ENCODE data around the gene PTGR3.

Gene PTGR3

DNA sequence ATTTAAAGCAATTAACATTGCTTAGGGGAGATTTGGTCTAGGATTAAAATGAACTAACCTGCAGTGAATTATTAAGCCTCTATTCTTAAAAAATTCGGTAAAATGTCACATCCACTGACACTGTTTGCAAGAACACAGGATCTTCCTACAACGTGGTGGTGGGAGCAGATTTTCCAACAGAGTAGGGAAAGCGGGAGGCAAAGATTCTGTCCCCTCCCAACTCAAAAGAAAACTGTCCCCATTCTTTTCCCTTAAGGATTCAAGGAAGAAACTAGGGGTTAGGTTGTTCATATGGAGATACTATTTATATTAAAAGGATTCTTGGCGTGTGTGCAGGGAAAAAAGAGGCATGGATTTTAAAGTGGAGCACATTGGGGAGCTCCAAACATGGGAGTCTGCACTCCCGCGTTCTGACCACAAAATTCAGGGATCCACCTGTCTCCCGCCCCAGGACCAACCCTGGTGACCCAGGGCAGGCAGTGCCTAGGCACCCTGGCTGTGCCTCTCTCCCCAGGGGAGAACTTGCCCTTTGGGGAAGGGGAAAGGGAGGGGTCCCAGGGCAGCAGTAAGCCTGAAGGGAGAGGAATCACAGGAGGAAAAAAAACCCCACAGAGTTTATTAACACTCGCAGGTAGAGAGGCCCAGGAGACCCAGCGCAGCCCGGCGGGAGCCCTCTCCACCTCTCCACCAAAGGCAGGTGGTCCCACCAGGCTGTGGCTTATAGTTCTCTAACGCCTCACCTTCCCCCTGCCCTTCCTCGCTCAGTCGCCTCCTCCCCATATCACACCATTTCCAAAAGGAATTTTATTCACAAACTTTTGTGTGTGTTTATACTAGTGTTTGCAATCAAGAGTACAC lies 2.3 kb downstream of the PTGR3 start:
- Mint-ChIP-seq H3K4me3 (peak overlapping the region; percentile 95), H3K27me3 (ENCODE audit: low read depth) (peaks cover 41% of the 10 kb centered on the region), H3K27ac (no peak overlapping the region), H3K9me3 (no peaks in the 10 kb centered on the region), H3K4me1 (ENCODE audit: low read depth) (peaks cover 32% of the 10 kb centered on the region), H3K36me3 (ENCODE audit: low read depth) (peaks cover 25% of the 10 kb centered on the region)

GRCh38 chr18:75205514-75206132 lies 3.3 kb downstream of the PTGR3 start:
- peak overlapping the region; percentile 19 for H3K4me3 Mint-ChIP-seq
- H3K36me3 Mint-ChIP-seq (ENCODE audit: low read depth): peaks cover 28% of the 10 kb centered on the region
- no peaks in the 10 kb centered on the region for H3K9me3 Mint-ChIP-seq
- peaks cover 32% of the 10 kb centered on the region for H3K4me1 Mint-ChIP-seq (ENCODE audit: low read depth)
- H3K27me3 Mint-ChIP-seq (ENCODE audit: low read depth): peaks cover 41% of the 10 kb centered on the region
- no peak overlapping the region for H3K27ac Mint-ChIP-seq

GRCh38 chr18:75204732-75205513 lies 4.0 kb downstream of the PTGR3 start:
- H3K4me3 Mint-ChIP-seq: peak overlapping the region; percentile 37
- peaks cover 28% of the 10 kb centered on the region for H3K4me1 Mint-ChIP-seq (ENCODE audit: low read depth)
- no peaks in the 10 kb centered on the region for H3K9me3 Mint-ChIP-seq
- H3K27ac Mint-ChIP-seq: no peak overlapping the region
- peaks cover 30% of the 10 kb centered on the region for H3K36me3 Mint-ChIP-seq (ENCODE audit: low read depth)
- H3K27me3 Mint-ChIP-seq (ENCODE audit: low read depth): peaks cover 41% of the 10 kb centered on the region

GRCh38 chr18:75204269-75204731 lies 4.6 kb downstream of the PTGR3 start:
- Mint-ChIP-seq H3K4me3 (no peak overlapping the region), H3K36me3 (ENCODE audit: low read depth) (peaks cover 31% of the 10 kb centered on the region), H3K9me3 (no peaks in the 10 kb centered on the region), H3K27ac (no peak overlapping the region), H3K27me3 (ENCODE audit: low read depth) (peaks cover 41% of the 10 kb centered on the region), H3K4me1 (ENCODE audit: low read depth) (peaks cover 25% of the 10 kb centered on the region)

DNA sequence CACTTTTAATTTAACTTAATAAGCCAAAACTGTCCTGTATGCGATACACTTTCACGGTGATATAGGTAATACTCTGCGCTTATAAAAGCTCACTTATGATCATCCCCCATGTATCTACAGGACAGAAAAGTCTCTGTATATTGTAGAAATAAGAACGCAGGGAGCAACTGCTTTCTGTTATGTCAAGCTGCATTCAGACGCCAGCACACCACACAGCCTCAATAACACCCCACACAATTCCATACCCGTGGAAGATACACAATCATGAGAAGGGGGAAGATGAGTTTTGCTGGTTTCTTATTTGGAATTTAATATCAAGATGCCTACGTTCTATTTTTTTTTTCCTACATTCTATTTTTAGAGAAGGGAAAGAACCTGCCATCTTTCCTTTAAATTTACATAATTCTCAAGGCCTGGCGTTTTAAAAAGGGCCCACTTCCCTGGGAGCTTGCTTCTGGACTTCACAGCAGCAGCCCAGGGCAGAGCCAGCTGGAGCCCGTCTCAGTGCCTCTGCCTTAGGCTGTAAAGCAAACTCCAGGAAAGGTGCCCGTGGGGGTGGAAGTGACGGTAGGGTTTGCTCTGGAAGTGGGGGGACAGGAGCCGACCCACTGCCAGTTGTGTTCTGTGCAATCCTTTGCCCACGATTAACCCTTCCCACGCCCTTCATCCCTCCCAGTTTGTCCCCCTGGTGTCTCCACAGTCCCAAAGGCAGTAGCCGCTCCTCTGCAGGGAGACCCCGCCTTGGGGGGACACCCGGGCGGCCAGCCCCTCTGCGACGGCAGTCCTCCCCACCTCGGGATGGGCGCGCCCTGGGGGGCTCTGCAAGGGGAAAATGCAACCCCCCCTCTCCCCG lies 5.3 kb downstream of the PTGR3 start:
- H3K27me3 Mint-ChIP-seq (ENCODE audit: low read depth): peaks cover 41% of the 10 kb centered on the region
- peaks cover 31% of the 10 kb centered on the region for H3K36me3 Mint-ChIP-seq (ENCODE audit: low read depth)
- H3K27ac Mint-ChIP-seq: no peak overlapping the region
- H3K4me1 Mint-ChIP-seq (ENCODE audit: low read depth): peaks cover 25% of the 10 kb centered on the region
- H3K9me3 Mint-ChIP-seq: no peaks in the 10 kb centered on the region
- no peak overlapping the region for H3K4me3 Mint-ChIP-seq

DNA sequence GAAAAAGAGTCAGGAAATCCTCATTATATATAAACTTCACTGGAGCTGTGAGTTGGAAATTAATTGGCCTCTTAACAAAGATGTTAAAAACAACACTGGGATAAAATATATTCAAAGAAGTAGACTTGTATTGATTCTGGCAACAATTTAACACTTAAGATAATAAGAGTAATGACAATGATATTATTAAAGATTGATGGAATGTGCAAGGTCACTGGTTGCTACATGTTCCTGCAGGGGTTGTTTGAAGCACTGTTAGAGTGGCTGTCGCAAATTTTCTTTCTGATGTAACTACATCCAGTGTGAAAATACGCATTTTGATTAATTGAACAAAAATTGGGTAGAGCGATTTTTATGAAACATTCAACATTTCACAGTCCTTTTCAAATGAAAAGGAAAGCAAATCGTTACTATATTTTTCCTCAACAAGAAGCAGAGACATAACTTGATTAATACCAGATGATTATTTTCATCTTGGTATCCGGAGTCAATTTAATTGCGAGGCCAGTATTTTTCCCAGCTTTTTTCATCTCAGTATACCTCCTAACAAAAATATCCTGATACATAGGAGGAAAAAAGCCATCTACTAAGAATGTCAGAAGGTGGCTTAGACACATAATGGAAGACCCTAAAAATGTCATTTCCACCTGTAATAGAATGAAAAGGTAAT lies 6.1 kb downstream of the PTGR3 start:
- H3K27ac Mint-ChIP-seq: no peak overlapping the region
- no peaks in the 10 kb centered on the region for H3K9me3 Mint-ChIP-seq
- H3K27me3 Mint-ChIP-seq (ENCODE audit: low read depth): peaks cover 40% of the 10 kb centered on the region
- peaks cover 23% of the 10 kb centered on the region for H3K4me1 Mint-ChIP-seq (ENCODE audit: low read depth)
- H3K4me3 Mint-ChIP-seq: no peak overlapping the region
- peaks cover 28% of the 10 kb centered on the region for H3K36me3 Mint-ChIP-seq (ENCODE audit: low read depth)

GRCh38 chr18:75201282-75202270 lies 7.4 kb downstream of the PTGR3 start:
- Mint-ChIP-seq H3K4me1 (ENCODE audit: low read depth) (peaks cover 14% of the 10 kb centered on the region), H3K27me3 (ENCODE audit: low read depth) (peaks cover 27% of the 10 kb centered on the region), H3K4me3 (no peak overlapping the region), H3K36me3 (ENCODE audit: low read depth) (peaks cover 21% of the 10 kb centered on the region), H3K9me3 (no peaks in the 10 kb centered on the region), H3K27ac (no peak overlapping the region)

DNA sequence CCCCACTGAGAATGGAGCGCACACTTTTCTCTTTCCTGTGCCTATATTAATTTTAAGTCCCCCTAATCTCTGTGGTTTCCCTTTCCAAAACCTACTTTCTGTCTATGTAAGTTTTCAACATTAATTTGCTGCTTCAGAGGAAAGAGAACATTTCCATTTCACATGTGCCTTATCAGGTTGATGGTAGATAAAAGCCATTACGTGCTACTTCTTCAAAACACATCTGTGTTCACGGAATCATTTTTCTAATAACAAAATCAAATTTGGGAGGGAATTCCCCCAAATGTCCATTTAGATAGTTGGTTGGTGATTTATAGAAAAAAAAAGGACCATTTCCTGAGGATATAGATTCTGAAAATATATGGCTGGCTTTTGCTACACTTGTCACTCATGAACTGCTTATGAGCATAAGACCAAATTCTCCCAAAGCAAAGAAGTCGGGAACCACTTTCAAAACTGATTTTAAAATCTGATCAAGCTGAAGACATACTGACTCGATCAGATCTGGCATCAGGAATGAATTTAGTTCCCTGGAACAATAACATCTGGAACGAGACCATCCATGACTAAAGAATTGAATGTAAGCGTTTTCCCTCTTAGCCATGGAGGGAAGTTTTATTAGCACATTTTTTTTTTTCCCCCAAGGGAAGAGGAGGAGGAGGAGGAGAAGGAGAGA lies 8.2 kb downstream of the PTGR3 start:
- Mint-ChIP-seq H3K36me3 (ENCODE audit: low read depth) (peaks cover 16% of the 10 kb centered on the region), H3K4me1 (ENCODE audit: low read depth) (peaks cover 9% of the 10 kb centered on the region), H3K4me3 (no peak overlapping the region), H3K27ac (no peak overlapping the region), H3K27me3 (ENCODE audit: low read depth) (peaks cover 19% of the 10 kb centered on the region), H3K9me3 (no peaks in the 10 kb centered on the region)

DNA sequence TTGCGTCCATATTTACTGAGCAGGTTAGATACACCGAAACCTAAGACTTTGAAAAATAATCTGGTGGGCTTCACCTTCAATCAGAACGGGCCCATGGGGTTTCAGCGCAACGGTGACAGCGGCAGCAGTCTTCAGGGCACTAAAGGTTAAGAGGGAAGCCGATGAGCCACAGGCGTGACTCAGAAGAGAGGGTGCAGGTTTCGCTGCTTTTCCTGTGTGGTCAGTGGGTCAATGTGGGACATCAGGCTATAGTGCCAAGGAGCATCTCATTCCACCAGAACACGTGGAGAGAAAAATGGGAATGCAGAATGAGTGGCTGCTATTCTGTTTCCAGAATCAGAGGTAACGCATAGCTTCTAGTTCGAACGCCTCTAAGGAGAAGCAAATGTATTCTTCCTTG lies 8.9 kb downstream of the PTGR3 start:
- no peak overlapping the region for H3K27ac Mint-ChIP-seq

DNA sequence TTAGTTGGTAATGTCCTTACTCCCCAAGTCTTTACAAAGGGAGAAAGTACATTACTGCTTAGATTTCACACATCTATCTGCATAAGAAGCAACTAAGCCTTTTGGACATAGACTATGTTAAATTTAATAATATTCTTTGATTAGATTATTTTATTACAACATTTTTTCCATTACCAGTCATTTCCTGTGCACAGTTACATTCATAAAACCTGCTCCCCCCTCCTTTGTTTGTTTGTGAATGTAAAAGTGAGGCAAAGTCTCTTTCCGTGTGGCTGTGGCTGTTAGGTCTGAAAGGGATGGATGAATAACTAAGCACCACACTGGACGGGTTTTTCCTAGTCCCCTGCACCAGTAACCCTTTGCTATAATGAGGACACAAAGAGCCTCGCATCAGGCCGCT lies 9.6 kb downstream of the PTGR3 start:
- Mint-ChIP-seq H3K9me3 (no peaks in the 10 kb centered on the region), H3K4me1 (ENCODE audit: low read depth) (peaks cover 2% of the 10 kb centered on the region), H3K36me3 (ENCODE audit: low read depth) (peaks cover 13% of the 10 kb centered on the region), H3K4me3 (no peak overlapping the region), H3K27ac (no peak overlapping the region), H3K27me3 (ENCODE audit: low read depth) (peaks cover 9% of the 10 kb centered on the region)

More for the DNA sequence above, 8.9 kb downstream of the PTGR3 start:
- Mint-ChIP-seq H3K27me3 (ENCODE audit: low read depth) (peaks cover 12% of the 10 kb centered on the region), H3K4me1 (ENCODE audit: low read depth) (peaks cover 4% of the 10 kb centered on the region), H3K4me3 (no peak overlapping the region), H3K36me3 (ENCODE audit: low read depth) (peaks cover 13% of the 10 kb centered on the region), H3K9me3 (no peaks in the 10 kb centered on the region)

GRCh38 chr18:75198036-75198435 lies 10.9 kb downstream of the PTGR3 start:
- peaks cover 2% of the 10 kb centered on the region for H3K4me1 Mint-ChIP-seq (ENCODE audit: low read depth)
- H3K4me3 Mint-ChIP-seq: no peak overlapping the region
- peaks cover 13% of the 10 kb centered on the region for H3K36me3 Mint-ChIP-seq (ENCODE audit: low read depth)
- no peak overlapping the region for H3K27ac Mint-ChIP-seq
- no peaks in the 10 kb centered on the region for H3K9me3 Mint-ChIP-seq
- peaks cover 4% of the 10 kb centered on the region for H3K27me3 Mint-ChIP-seq (ENCODE audit: low read depth)

DNA sequence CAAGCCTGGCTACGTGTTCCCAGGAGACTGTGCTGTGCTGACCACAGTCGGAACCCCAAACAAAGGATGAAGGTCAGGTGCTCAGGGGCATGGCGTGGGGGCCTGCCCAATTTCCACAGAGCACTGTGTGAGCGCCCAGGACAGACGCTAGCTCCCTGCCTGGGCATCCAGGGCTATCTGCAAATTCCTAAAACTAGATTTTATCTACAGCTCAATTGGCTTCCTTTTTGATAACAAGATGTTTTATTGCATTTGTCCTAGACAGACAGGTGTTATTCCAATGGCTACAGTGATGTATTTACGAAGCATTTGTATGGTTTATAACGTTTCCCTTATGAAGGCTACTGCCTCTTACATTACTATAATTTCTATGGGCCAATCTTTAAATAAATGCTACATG lies 16.0 kb downstream of the PTGR3 start:
- H3K27ac Mint-ChIP-seq: no peak overlapping the region
- H3K9me3 Mint-ChIP-seq: peaks cover 3% of the 10 kb centered on the region
- no peaks in the 10 kb centered on the region for H3K27me3 Mint-ChIP-seq (ENCODE audit: low read depth)
- no peak overlapping the region for H3K4me3 Mint-ChIP-seq
- H3K4me1 Mint-ChIP-seq (ENCODE audit: low read depth): no peaks in the 10 kb centered on the region
- no peaks in the 10 kb centered on the region for H3K36me3 Mint-ChIP-seq (ENCODE audit: low read depth)
